ENCODE measurements around the gene ENOX2. TPM values are rescaled to one million over a fixed set of nuclear protein-coding genes. Genes with fewer than 3 reads are reported as not detected.

ENOX2 gene
- total and polyA plus RNA-seq, 2 donors = 7.4 to 7.8 TPM

DNA sequence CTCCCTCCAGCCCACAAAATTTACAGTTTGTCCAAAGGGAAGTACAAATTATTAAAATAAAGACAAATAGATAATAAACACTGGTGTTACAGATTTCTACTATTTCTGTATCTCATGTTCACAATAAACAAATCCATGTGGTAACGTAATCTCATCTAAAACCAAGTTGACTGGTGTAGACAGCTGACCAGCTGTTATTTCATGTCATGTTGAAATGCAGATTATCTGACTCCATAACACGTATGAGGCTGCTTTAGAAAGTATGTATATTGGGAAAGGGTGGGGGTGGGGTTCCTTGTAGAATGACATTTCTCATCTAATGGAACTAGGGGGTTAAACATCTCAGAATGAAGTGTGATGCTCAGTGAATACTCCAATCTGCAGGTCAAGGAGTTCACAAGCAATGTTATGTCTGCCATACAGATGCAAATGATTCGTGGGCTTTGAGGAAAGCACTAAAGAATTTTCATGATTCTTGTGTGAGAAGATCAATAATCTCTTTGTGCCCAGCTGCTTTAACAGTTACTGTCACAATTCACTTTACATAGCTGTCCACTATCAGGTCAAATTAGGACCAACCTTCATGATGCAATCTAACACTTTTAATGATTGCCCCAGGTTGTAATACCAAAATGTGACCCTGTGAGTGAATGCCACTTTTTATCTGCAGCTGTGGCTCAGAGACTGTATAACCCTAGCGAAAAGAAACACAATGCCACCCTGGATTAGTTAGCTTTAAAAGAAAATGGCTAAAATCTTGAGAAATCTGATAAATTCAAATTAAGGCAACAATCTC, 114.0 kb downstream of the ENOX2 start:
- Histone ChIP-seq H3K27ac (ENCODE audit: low read depth in 1 of 2, low read length in 1 of 2) (no peak overlapping the region), H3K4me1 (ENCODE audit: control insufficient read depth in 2 of 2, insufficient read depth in 2 of 2, low read length in 2 of 2) (no peaks in the 10 kb centered on the region), H3K27me3 (ENCODE audit: control insufficient read depth in 2 of 2, insufficient read depth in 1 of 2, low read length in 1 of 2) (no peaks in the 10 kb centered on the region), H3K36me3 (ENCODE audit: control insufficient read depth in 2 of 2, insufficient read depth in 2 of 2, low read length in 1 of 2) (no peaks in the 10 kb centered on the region), H3K9me3 (ENCODE audit: control insufficient read depth in 2 of 2, insufficient read depth in 1 of 2, low read length in 1 of 2) (no peaks in the 10 kb centered on the region), H3K4me3 (ENCODE audit: low read length in 2 of 2) (no peak overlapping the region)
- WGBS = 94% methylated on average over 4 of the region's 4 CpGs
- no peak for DNase-seq (ENCODE audit: low read depth in 6 of 9, low spot score in 9 of 9)

DNA sequence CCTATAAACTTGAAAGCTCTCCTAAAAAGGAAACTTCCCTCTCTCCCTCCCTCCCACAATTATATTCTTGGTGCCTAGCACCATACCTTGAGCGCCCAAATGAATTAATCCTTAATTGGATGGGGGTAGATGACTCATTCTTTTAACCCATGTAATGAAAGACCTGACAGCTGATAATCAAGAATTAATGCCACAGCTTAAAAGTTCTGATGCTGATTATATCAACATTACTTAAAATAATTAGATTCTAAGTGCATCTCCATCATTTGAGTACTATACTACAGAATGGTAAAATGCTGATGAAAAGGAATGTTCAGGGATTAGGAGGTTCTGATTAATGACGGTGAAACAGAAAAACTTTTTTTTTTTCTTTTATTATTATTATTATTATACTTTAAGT, 117.0 kb downstream of the ENOX2 start:
- Histone ChIP-seq H3K4me1 (ENCODE audit: control insufficient read depth in 2 of 2, insufficient read depth in 2 of 2, low read length in 2 of 2) (no peaks in the 10 kb centered on the region), H3K4me3 (ENCODE audit: low read length in 2 of 2) (no peak overlapping the region), H3K9me3 (ENCODE audit: control insufficient read depth in 2 of 2, insufficient read depth in 1 of 2, low read length in 1 of 2) (no peaks in the 10 kb centered on the region), H3K27me3 (ENCODE audit: control insufficient read depth in 2 of 2, insufficient read depth in 1 of 2, low read length in 1 of 2) (no peaks in the 10 kb centered on the region), H3K36me3 (ENCODE audit: control insufficient read depth in 2 of 2, insufficient read depth in 2 of 2, low read length in 1 of 2) (no peaks in the 10 kb centered on the region), H3K27ac (ENCODE audit: low read depth in 1 of 2, low read length in 1 of 2) (no peak overlapping the region)
- no peak for DNase-seq (ENCODE audit: low read depth in 6 of 9, low spot score in 9 of 9)
- WGBS = 95% methylated on average over 2 of the region's 2 CpGs

DNA sequence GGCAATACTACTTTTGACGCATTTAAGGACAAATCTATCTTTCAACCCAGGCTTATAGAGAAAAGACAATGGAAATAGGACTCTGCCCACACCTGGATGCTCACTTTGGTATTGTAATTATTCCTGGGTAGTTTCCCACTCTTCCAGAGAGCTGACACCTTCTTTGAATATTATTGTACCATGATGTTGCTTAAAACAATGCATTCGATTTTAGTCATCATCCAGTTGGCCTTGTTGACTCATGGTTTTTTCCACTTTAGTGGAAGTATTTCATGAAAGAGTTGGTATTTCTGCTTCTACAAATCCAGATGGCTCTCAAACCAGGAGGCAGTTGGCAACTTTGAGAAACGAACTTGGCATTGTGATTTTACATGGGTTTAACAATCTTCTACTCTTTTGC, 124.2 kb downstream of the ENOX2 start:
- H3K4me1 ChIP-seq (ENCODE audit: control insufficient read depth in 2 of 2, insufficient read depth in 2 of 2, low read length in 2 of 2) = no peaks in the 10 kb centered on the region
- H3K4me3 ChIP-seq (ENCODE audit: low read length in 2 of 2) = no peak overlapping the region
- WGBS = 98% methylated on average over 3 of the region's 3 CpGs
- H3K9me3 ChIP-seq (ENCODE audit: control insufficient read depth in 2 of 2, insufficient read depth in 1 of 2, low read length in 1 of 2) = no peaks in the 10 kb centered on the region
- no peaks in the 10 kb centered on the region for H3K27me3 ChIP-seq (ENCODE audit: control insufficient read depth in 2 of 2, insufficient read depth in 1 of 2, low read length in 1 of 2)
- H3K27ac ChIP-seq (ENCODE audit: low read depth in 1 of 2, low read length in 1 of 2) = no peak overlapping the region
- no peak for DNase-seq (ENCODE audit: low read depth in 6 of 9, low spot score in 9 of 9)
- no peaks in the 10 kb centered on the region for H3K36me3 ChIP-seq (ENCODE audit: control insufficient read depth in 2 of 2, insufficient read depth in 2 of 2, low read length in 1 of 2)

DNA sequence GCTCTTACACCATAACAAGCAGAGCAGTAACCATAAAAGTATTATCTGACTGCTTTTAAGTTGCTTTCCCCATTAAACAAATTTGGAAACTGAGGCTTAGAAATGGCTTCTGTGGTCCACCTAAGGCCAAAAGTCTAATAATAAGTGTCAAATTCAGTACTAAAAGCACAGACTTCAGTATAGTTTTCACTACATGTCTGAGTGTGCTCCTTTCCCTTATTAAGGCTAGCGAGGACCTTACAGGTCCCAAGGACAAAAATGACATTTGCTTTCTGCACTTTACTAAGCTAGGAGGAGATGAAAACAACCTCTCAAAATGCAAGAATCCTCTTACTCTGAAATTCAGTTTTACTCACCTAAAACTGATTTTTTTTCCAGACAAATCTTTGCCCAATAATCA, 127.2 kb downstream of the ENOX2 start:
- no peak overlapping the region for H3K4me3 ChIP-seq (ENCODE audit: low read length in 2 of 2)
- no peaks in the 10 kb centered on the region for H3K36me3 ChIP-seq (ENCODE audit: control insufficient read depth in 2 of 2, insufficient read depth in 2 of 2, low read length in 1 of 2)
- WGBS = 98% methylated on average over 1 of the region's 1 CpG
- no peak overlapping the region for H3K27ac ChIP-seq (ENCODE audit: low read depth in 1 of 2, low read length in 1 of 2)
- DNase-seq (ENCODE audit: low read depth in 6 of 9, low spot score in 9 of 9) = no peak
- no peaks in the 10 kb centered on the region for H3K27me3 ChIP-seq (ENCODE audit: control insufficient read depth in 2 of 2, insufficient read depth in 1 of 2, low read length in 1 of 2)
- H3K9me3 ChIP-seq (ENCODE audit: control insufficient read depth in 2 of 2, insufficient read depth in 1 of 2, low read length in 1 of 2) = no peaks in the 10 kb centered on the region
- H3K4me1 ChIP-seq (ENCODE audit: control insufficient read depth in 2 of 2, insufficient read depth in 2 of 2, low read length in 2 of 2) = no peaks in the 10 kb centered on the region

DNA sequence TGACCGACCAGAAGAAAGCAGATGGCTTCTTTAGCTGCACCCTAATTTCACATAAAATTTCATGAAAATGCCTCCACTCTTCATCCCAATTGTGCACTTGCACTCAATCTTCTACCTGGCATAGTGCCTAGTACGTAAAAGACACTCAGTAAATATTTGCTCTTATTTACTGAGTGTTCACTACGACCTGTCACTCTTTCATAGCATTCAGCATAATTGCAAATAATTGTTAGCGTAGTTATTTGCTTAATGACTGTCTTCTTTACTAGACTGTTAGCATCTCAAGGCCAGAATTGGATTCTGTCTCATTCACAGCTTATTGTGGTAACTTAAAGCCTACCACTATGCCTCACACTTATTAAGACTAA, 130.2 kb downstream of the ENOX2 start:
- no peak overlapping the region for H3K4me3 ChIP-seq (ENCODE audit: low read length in 2 of 2)
- WGBS = 96% methylated on average over 4 of the region's 4 CpGs
- H3K27ac ChIP-seq (ENCODE audit: low read depth in 1 of 2, low read length in 1 of 2) = no peak overlapping the region
- DNase-seq (ENCODE audit: low read depth in 6 of 9, low spot score in 9 of 9) = no peak
- H3K27me3 ChIP-seq (ENCODE audit: control insufficient read depth in 2 of 2, insufficient read depth in 1 of 2, low read length in 1 of 2) = no peaks in the 10 kb centered on the region
- H3K36me3 ChIP-seq (ENCODE audit: control insufficient read depth in 2 of 2, insufficient read depth in 2 of 2, low read length in 1 of 2) = no peaks in the 10 kb centered on the region
- no peaks in the 10 kb centered on the region for H3K4me1 ChIP-seq (ENCODE audit: control insufficient read depth in 2 of 2, insufficient read depth in 2 of 2, low read length in 2 of 2)
- no peaks in the 10 kb centered on the region for H3K9me3 ChIP-seq (ENCODE audit: control insufficient read depth in 2 of 2, insufficient read depth in 1 of 2, low read length in 1 of 2)

DNA sequence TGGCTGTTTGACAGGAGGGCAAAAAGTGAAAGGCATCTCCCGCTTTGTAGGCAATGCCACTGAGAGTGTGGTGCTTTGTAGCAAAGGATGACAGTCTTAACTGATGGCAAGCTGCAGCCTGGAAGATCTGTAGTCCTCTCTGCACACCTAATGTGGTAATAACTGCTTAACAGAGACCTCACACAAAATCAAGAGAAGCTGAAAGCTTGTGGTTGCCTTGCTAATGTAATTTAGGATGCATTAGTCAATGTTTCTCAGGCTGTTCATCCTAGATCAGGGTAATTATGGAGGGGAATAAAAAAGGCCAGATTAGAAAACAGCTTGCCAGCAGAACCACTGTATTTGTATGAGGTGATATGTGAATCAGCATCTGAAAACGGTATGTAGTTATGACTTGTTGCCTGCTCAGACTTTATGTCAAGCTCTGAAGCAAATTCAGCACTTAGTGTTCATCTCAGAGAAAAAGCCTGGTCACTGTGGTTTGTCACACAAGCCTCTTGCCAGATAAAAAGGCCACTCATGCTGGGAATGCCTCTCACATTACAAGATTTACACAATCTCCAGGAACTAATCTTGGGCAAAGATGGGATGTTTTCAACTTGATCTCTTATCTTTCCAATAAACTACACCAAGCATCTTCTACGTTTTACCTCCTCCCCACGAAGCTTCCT, 130.8 kb downstream of the ENOX2 start:
- Histone ChIP-seq H3K9me3 (ENCODE audit: control insufficient read depth in 2 of 2, insufficient read depth in 1 of 2, low read length in 1 of 2) (no peaks in the 10 kb centered on the region), H3K27ac (ENCODE audit: low read depth in 1 of 2, low read length in 1 of 2) (no peak overlapping the region), H3K27me3 (ENCODE audit: control insufficient read depth in 2 of 2, insufficient read depth in 1 of 2, low read length in 1 of 2) (no peaks in the 10 kb centered on the region), H3K36me3 (ENCODE audit: control insufficient read depth in 2 of 2, insufficient read depth in 2 of 2, low read length in 1 of 2) (no peaks in the 10 kb centered on the region), H3K4me3 (ENCODE audit: low read length in 2 of 2) (no peak overlapping the region), H3K4me1 (ENCODE audit: control insufficient read depth in 2 of 2, insufficient read depth in 2 of 2, low read length in 2 of 2) (no peaks in the 10 kb centered on the region)
- WGBS = 76% methylated on average over 4 of the region's 4 CpGs
- DNase-seq (ENCODE audit: low read depth in 6 of 9, low spot score in 9 of 9) = no peak

DNA sequence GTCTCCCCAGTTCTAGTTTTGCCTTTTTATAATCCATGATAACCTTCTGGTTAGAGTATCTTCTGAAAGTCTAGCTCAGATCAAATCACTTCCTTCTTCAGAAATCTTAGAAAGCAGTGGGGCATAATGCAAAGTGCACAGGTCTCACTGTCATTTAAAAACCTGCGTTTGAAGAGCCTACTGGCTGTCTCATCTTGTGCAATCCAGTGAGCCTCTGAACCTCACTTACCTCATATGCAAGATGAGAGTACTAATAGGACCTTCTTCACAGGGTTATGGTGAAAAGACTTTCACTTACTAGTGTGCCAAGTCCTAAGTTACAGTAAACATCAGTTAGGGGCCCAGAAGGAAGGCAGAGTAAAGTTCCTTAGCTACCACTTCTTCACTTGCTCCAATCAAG, 131.4 kb downstream of the ENOX2 start:
- Histone ChIP-seq H3K27ac (ENCODE audit: low read depth in 1 of 2, low read length in 1 of 2) (no peak overlapping the region), H3K4me1 (ENCODE audit: control insufficient read depth in 2 of 2, insufficient read depth in 2 of 2, low read length in 2 of 2) (no peaks in the 10 kb centered on the region), H3K27me3 (ENCODE audit: control insufficient read depth in 2 of 2, insufficient read depth in 1 of 2, low read length in 1 of 2) (no peaks in the 10 kb centered on the region), H3K9me3 (ENCODE audit: control insufficient read depth in 2 of 2, insufficient read depth in 1 of 2, low read length in 1 of 2) (no peaks in the 10 kb centered on the region), H3K36me3 (ENCODE audit: control insufficient read depth in 2 of 2, insufficient read depth in 2 of 2, low read length in 1 of 2) (no peaks in the 10 kb centered on the region), H3K4me3 (ENCODE audit: low read length in 2 of 2) (no peak overlapping the region)
- WGBS = 100% methylated on average over 1 of the region's 1 CpG
- DNase-seq (ENCODE audit: low read depth in 6 of 9, low spot score in 9 of 9) = no peak

DNA sequence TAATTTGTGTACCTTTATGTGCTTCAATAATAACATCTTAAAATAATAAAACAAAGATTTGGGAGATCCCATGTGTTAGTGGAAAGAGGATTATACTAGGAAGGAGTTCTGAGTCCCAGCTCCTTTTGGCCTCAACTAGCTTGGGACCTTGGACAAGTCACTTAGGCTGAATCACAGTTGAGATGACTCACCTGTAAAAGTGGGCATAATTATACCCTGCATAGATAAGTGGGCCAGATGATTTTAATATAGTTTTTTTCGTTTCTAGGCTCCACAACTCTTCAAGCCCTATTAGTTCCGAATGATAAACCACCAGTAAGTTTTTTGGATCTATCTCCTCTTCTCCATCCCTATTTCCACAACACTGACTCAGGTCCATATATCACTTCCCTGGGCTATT, 131.8 kb downstream of the ENOX2 start:
- no peak for DNase-seq (ENCODE audit: low read depth in 6 of 9, low spot score in 9 of 9)
- H3K9me3 ChIP-seq (ENCODE audit: control insufficient read depth in 2 of 2, insufficient read depth in 1 of 2, low read length in 1 of 2) = no peaks in the 10 kb centered on the region
- no peak overlapping the region for H3K4me3 ChIP-seq (ENCODE audit: low read length in 2 of 2)
- WGBS = 96% methylated on average over 2 of the region's 2 CpGs
- no peaks in the 10 kb centered on the region for H3K36me3 ChIP-seq (ENCODE audit: control insufficient read depth in 2 of 2, insufficient read depth in 2 of 2, low read length in 1 of 2)
- no peak overlapping the region for H3K27ac ChIP-seq (ENCODE audit: low read depth in 1 of 2, low read length in 1 of 2)
- H3K27me3 ChIP-seq (ENCODE audit: control insufficient read depth in 2 of 2, insufficient read depth in 1 of 2, low read length in 1 of 2) = no peaks in the 10 kb centered on the region
- no peaks in the 10 kb centered on the region for H3K4me1 ChIP-seq (ENCODE audit: control insufficient read depth in 2 of 2, insufficient read depth in 2 of 2, low read length in 2 of 2)

DNA sequence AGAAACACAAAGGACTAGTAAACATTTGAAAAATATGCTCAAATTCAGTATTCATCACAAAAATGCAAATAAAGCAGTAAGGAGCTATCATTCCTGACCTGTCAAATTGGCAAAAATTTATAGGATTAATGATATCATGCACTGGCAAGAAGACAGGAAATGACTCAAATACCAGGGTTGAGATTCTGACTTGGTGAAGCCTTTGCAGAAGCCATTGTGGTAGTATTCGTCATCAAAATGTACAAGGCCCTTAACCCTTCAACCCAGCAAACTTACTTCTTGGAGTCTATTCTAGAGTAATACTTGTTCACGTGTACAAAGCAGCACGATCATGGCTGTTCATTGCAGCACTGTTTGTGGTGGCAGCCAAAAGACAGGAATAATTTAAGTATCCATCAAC, 132.4 kb downstream of the ENOX2 start:
- no peaks in the 10 kb centered on the region for H3K9me3 ChIP-seq (ENCODE audit: control insufficient read depth in 2 of 2, insufficient read depth in 1 of 2, low read length in 1 of 2)
- H3K4me1 ChIP-seq (ENCODE audit: control insufficient read depth in 2 of 2, insufficient read depth in 2 of 2, low read length in 2 of 2) = no peaks in the 10 kb centered on the region
- no peak for DNase-seq (ENCODE audit: low read depth in 6 of 9, low spot score in 9 of 9)
- no peak overlapping the region for H3K27ac ChIP-seq (ENCODE audit: low read depth in 1 of 2, low read length in 1 of 2)
- H3K36me3 ChIP-seq (ENCODE audit: control insufficient read depth in 2 of 2, insufficient read depth in 2 of 2, low read length in 1 of 2) = no peaks in the 10 kb centered on the region
- no peak overlapping the region for H3K4me3 ChIP-seq (ENCODE audit: low read length in 2 of 2)
- 97% methylated on average over 3 of the region's 3 CpGs for WGBS
- no peaks in the 10 kb centered on the region for H3K27me3 ChIP-seq (ENCODE audit: control insufficient read depth in 2 of 2, insufficient read depth in 1 of 2, low read length in 1 of 2)

Measured in thymus (tissue), 11 donors.